Pancreas (tissue), 10 donors: ENCODE results near the gene C1QB. TPM values are rescaled to one million over a fixed set of nuclear protein-coding genes. Genes with fewer than 3 reads are reported as not detected.
"Not testable (repeated sequence)": the region's sequence is repeated elsewhere in the genome, so short reads cannot be mapped to it uniquely, and the experiment has no call there.

Experiments used
- ATAC-seq, 4 donors: fragments of 200-7000 bp; cut with Tn5 transposase; one replicate each; pipeline versions ENCODE4 v1.8.0 to v1.9.1; 2020; ENCODE audit warnings: mild to moderate bottlenecking in 4 of 4, moderate library complexity in 4 of 4
- DNase-seq, 6 donors: peaks; one replicate each; pipeline ENCODE4 v3.0.0-alpha.2; 2020
- FAIRE-seq: peaks from 2 replicates; lab custom pipeline; 2012; peaks lifted over from hg19 to GRCh38; lab: Jason Lieb, UNC
- H3K27ac ChIP-seq, 4 donors: fragments of 200-600 bp; sonication (generic); 1 replicate in 3 of 4; 2 replicates in 1 of 4; pipeline versions ENCODE4 v1.5.0 to v1.8.0; 2020
- H3K27me3 ChIP-seq, 4 donors: fragments of 200-600 bp; one replicate each; pipeline ENCODE4 v1.8.0; 2021
- H3K36me3 ChIP-seq, 3 donors: fragments of 200-600 bp; sonication (generic) in 1 of 3; one replicate each; pipeline versions ENCODE4 v1.5.0 to v1.8.0; 2020 to 2021
- H3K4me1 ChIP-seq, 3 donors: fragments of 200-600 bp; one replicate each; pipeline ENCODE4 v1.8.0; 2021
- H3K4me3 ChIP-seq, 4 donors: fragments of 200-600 bp; sonication (generic) in 2 of 4; one replicate each; pipeline versions ENCODE4 v1.5.0 to v1.8.0; 2020 to 2021
- H3K9me3 ChIP-seq, 4 donors: fragments of 200-600 bp; one replicate each; pipeline ENCODE4 v1.8.0; 2021
- CTCF ChIP-seq, 4 donors: fragments of 200-600 bp; sonication (generic) in 3 of 4; IDR thresholded peaks; one replicate each; pipeline versions ENCODE4 v1.5.0 to v1.8.0; 2021; ENCODE audit warnings: antibody characterized with exemption in 4 of 4
- WGBS, 2 donors: extraction: QIAGEN DNeasy Blood & Tissue Kit; methylation state at CpG; one replicate each; pipeline ENCODE4 v1.1.7; 2013; 5-methylcytosine and 5-hydroxymethylcytosine counted together
- intact Hi-C, 3 donors: fragments of 100-400 bp; cut with DNase I; formaldehyde crosslinking; loops; one replicate each; pipeline versions ENCODE4 v1.11.1 to v1.14.2; 2022
- polyA plus RNA-seq, 2 donors: library from polyadenylated mRNA; stranded (reverse); fragments of 200-250 nt; gene quantifications; one replicate each; pipeline ENCODE4 v1.2.3, GENCODE V29; 2013
- total RNA-seq, 6 donors: library from RNA; stranded (reverse); fragmentation: NEBNext Ultra II Directional in 4 of 6; extraction: Animal tissue kit (Norgen Biotek cat#: 25700) in 4 of 6; gene quantifications; one replicate each; pipeline versions ENCODE4 v1.2.1 to v1.2.4, GENCODE V29; 2021 to 2023
- donor health status: healthy with polysubstance abuse.
- donor health status: DM: no; HTN: no; CAD: no; lungs with moderate emphysema.
- donor health status: DM: no; HTN: no; CAD: no.
- donor health status: control.
- donor health status: control.
- donor health status: Bipolar disorder and iron deficiency.
- donor health status: DM: yes; HTN: yes; CAD: no.
- donor health status: DM: no; HTN: no; CAD: no.
- donor health status: DM: no; HTN: no; CAD: no.
- donor health status: DM: yes; HTN: yes; CAD: no.

The C1QB gene
- total and polyA plus RNA-seq, 8 donors, result 4.2 to 145 (median 17.1) TPM

- FAIRE-seq, result no peak
- no peaks in the 10 kb centered on the region for H3K36me3 ChIP-seq
- H3K4me1 ChIP-seq, result no peaks in the 10 kb centered on the region
- no peak overlapping the region for H3K27ac ChIP-seq
- TF ChIP-seq CTCF (IDR thresholded peaks at IDR 0.05), result no peak
- DNase-seq, result no peak
- no peaks in the 10 kb centered on the region for H3K9me3 ChIP-seq
- ATAC-seq, result no peak
- intact Hi-C loops, result no loop called here
- no peak overlapping the region for H3K4me3 ChIP-seq
- no peaks in the 10 kb centered on the region for H3K27me3 ChIP-seq
- WGBS, 2 donors, result 82 to 83% methylated on average over 8 of the region's 8 CpGs
These were observed 10.0 kb downstream of the C1QB start for GRCh38 chr1:22662986-22663408.

- no peaks in the 10 kb centered on the region for H3K9me3 ChIP-seq
- no peak overlapping the region for H3K4me3 ChIP-seq
- ATAC-seq (no peak), DNase-seq (no peak), FAIRE-seq (no peak)
- H3K4me1 ChIP-seq, result no peaks in the 10 kb centered on the region
- intact Hi-C loops, result no loop called here
- TF ChIP-seq CTCF (IDR thresholded peaks at IDR 0.05), result no peak
- no peak overlapping the region for H3K27ac ChIP-seq
- WGBS, 2 donors, result 70 to 72% methylated on average over 7 of the region's 7 CpGs
- H3K36me3 ChIP-seq, result no peaks in the 10 kb centered on the region
- H3K27me3 ChIP-seq, result no peaks in the 10 kb centered on the region
These were observed 12.7 kb downstream of the C1QB start for GRCh38 chr1:22665752-22666151.

- Histone ChIP-seq H3K27me3 (no peaks in the 10 kb centered on the region), H3K4me1 (no peaks in the 10 kb centered on the region), H3K4me3 (no peak overlapping the region), H3K9me3 (no peaks in the 10 kb centered on the region), H3K36me3 (no peaks in the 10 kb centered on the region), H3K27ac (no peak overlapping the region)
- ATAC-seq (no peak), DNase-seq (no peak), FAIRE-seq (no peak)
- intact Hi-C loops, result no loop called here
- 56 to 58% methylated on average over 2 of the region's 2 CpGs for WGBS, 2 donors
- no peak for TF ChIP-seq CTCF (IDR thresholded peaks at IDR 0.05)
These were observed 13.4 kb downstream of the C1QB start for GRCh38 chr1:22666412-22666811.

GRCh38 chr1:22668840-22669239 lies 15.8 kb downstream of the C1QB start:
- H3K27ac ChIP-seq, DNase-seq, H3K9me3 ChIP-seq, H3K4me3 ChIP-seq, H3K4me1 ChIP-seq, ATAC-seq, H3K27me3 ChIP-seq, H3K36me3 ChIP-seq, FAIRE-seq, intact Hi-C loops: not testable (repeated sequence)
- 85 to 94% methylated on average over 2 of the region's 2 CpGs for WGBS, 2 donors

- TF ChIP-seq CTCF (IDR thresholded peaks at IDR 0.05), result no peak
- DNase-seq (no peak), ATAC-seq (peak in 1 of 4 donors; percentile 31), FAIRE-seq (no peak)
- Histone ChIP-seq H3K36me3 (no peaks in the 10 kb centered on the region), H3K4me1 (no peaks in the 10 kb centered on the region), H3K27me3 (no peaks in the 10 kb centered on the region), H3K4me3 (no peak overlapping the region), H3K27ac (no peak overlapping the region), H3K9me3 (no peaks in the 10 kb centered on the region)
- 55 to 67% methylated on average over 12 of the region's 12 CpGs for WGBS, 2 donors
- intact Hi-C loops, result no loop called here
These were observed 17.4 kb downstream of the C1QB start for GRCh38 chr1:22670352-22670975.
